HG03354 (cell line): Measurements from ENCODE around the gene TUBB.
A peak's percentile ranks its signal among the peaks of the same experiment; 100 is the strongest.
"Not testable (repeated sequence)": the region's sequence is repeated elsewhere in the genome, so short reads cannot be mapped to it uniquely, and the experiment has no call there.

ENCODE experiments used
- ATAC-seq: cut with Tn5 transposase; IDR thresholded peaks from one replicate; pipeline ENCODE4 v1.9.1; 2021; ENCODE audit warnings: mild to moderate bottlenecking; ENCODE audit not compliant: unreplicated experiment, poor library complexity, severe bottlenecking

Gene TUBB

GRCh38 chr6:30717129-30717844, 2.9 kb upstream of the TUBB start, which contains the start of gene MDC1:
TSS of gene MDC1 (minus strand) at chr6:30717281. CDS start at chr6:30715175, 2,106 bp downstream.
- ATAC-seq, result peak; percentile 73

- not testable (repeated sequence) for ATAC-seq
These were observed 2.1 kb upstream of the TUBB start for GRCh38 chr6:30717845-30718720.

- ATAC-seq, result no peak
These were observed 796 bp upstream of the TUBB start for GRCh38 chr6:30719356-30719755.

- no peak for ATAC-seq
These were observed 616 bp downstream of the TUBB start for GRCh38 chr6:30720738-30721197.

- peak; percentile 20 for ATAC-seq
These were observed 1.3 kb downstream of the TUBB start for GRCh38 chr6:30721198-30722024.

- ATAC-seq, result not testable (repeated sequence)
These were observed 1.8 kb downstream of the TUBB start for GRCh38 chr6:30722025-30722279.

- no peak for ATAC-seq
These were observed 2.3 kb downstream of the TUBB start for GRCh38 chr6:30722280-30723112.

- not testable (repeated sequence) for ATAC-seq
These were observed 3.1 kb downstream of the TUBB start for GRCh38 chr6:30723159-30723842.

- not testable (repeated sequence) for ATAC-seq
These were observed 3.9 kb downstream of the TUBB start for GRCh38 chr6:30723843-30724741.

GRCh38 chr6:30724906-30725667, 4.9 kb downstream of the TUBB start:
- no peak for ATAC-seq

GRCh38 chr6:30725713-30726505, 5.8 kb downstream of the TUBB start:
- ATAC-seq, result no peak

- ATAC-seq, result no peak
These were observed 6.6 kb downstream of the TUBB start for GRCh38 chr6:30726506-30727413.

GRCh38 chr6:30727920-30728553, 7.9 kb downstream of the TUBB start:
- ATAC-seq, result no peak

GRCh38 chr6:30730601-30731435, 10.7 kb downstream of the TUBB start:
- ATAC-seq, result peak; percentile 77
